Activated CD8-positive, alpha-beta T cell treated with anti-CD3 and anti-CD28 coated beads for 36 hours (primary cell): Measurements from ENCODE around the gene PGAP6. TPM values are rescaled to one million over a fixed set of nuclear protein-coding genes. Genes with fewer than 3 reads are reported as not detected.
A peak's percentile ranks its signal among the peaks of the same experiment; 100 is the strongest.

Experiments
- ATAC-seq: fragments of 200-7000 bp; cut with Tn5 transposase; one replicate; pipeline ENCODE4 v1.10.0; 2021; ENCODE audit warnings: mild to moderate bottlenecking, moderate library complexity
- CTCF ChIA-PET: fragments of 350-600 bp; sonication (Branson Sonifier 250); formaldehyde crosslinking; loops from one replicate; lab custom pipeline; 2021; ENCODE audit warnings: antibody characterized with exemption; lab: Charles Lee
- POLR2A ChIA-PET: fragments of 350-600 bp; sonication (Branson Sonifier 250); formaldehyde crosslinking; loops from one replicate; lab custom pipeline; 2021; ENCODE audit warnings: antibody characterized with exemption; lab: Charles Lee
- DNase-seq: peaks from one replicate; pipeline ENCODE4 v3.0.0-alpha.2; 2020
- H3K27ac Mint-ChIP-seq: one replicate; pipeline ENCODE4 v1.8.0; 2021; ENCODE audit warnings: mild to moderate bottlenecking, mixed read lengths
- H3K27me3 Mint-ChIP-seq: one replicate; pipeline ENCODE4 v1.8.0; 2021; ENCODE audit warnings: mixed read lengths
- H3K36me3 Mint-ChIP-seq: one replicate; pipeline ENCODE4 v1.8.0; 2021; ENCODE audit warnings: low read depth, mixed read lengths
- H3K4me1 Mint-ChIP-seq: one replicate; pipeline ENCODE4 v1.8.0; 2021; ENCODE audit warnings: low read depth, mixed read lengths
- H3K4me3 Mint-ChIP-seq: one replicate; pipeline ENCODE4 v1.8.0; 2021; ENCODE audit warnings: mild to moderate bottlenecking, moderate library complexity, mixed read lengths
- H3K9me3 Mint-ChIP-seq: one replicate; pipeline ENCODE4 v1.8.0; 2021; ENCODE audit warnings: mixed read lengths
- intact Hi-C: fragments of 100-400 bp; cut with micrococcal nuclease; formaldehyde crosslinking; loops from one replicate; pipeline ENCODE4 v1.10.0; 2022
- total RNA-seq, 2 experiments: library from RNA; stranded (reverse); gene quantifications; one replicate each; pipeline ENCODE4 v1.2.3, GENCODE V29; 2021
- TF ChIP-seq, protein P1 (sequence below): fragments of 200-600 bp; IDR thresholded peaks from one replicate; pipeline ENCODE4 v1.8.0; 2022; ENCODE audit warnings: antibody characterized with exemption, mild to moderate bottlenecking

Gene PGAP6
- total RNA-seq, 2 experiments from 2014 or later = 21.9 to 24.8 TPM

GRCh38 chr16:354291-354881 is 27.4 kb downstream of the PGAP6 start:
- no peaks in the 10 kb centered on the region for H3K27me3 Mint-ChIP-seq
- peak overlapping the region; percentile 36 for H3K27ac Mint-ChIP-seq
- TF ChIP-seq, protein P1, sequence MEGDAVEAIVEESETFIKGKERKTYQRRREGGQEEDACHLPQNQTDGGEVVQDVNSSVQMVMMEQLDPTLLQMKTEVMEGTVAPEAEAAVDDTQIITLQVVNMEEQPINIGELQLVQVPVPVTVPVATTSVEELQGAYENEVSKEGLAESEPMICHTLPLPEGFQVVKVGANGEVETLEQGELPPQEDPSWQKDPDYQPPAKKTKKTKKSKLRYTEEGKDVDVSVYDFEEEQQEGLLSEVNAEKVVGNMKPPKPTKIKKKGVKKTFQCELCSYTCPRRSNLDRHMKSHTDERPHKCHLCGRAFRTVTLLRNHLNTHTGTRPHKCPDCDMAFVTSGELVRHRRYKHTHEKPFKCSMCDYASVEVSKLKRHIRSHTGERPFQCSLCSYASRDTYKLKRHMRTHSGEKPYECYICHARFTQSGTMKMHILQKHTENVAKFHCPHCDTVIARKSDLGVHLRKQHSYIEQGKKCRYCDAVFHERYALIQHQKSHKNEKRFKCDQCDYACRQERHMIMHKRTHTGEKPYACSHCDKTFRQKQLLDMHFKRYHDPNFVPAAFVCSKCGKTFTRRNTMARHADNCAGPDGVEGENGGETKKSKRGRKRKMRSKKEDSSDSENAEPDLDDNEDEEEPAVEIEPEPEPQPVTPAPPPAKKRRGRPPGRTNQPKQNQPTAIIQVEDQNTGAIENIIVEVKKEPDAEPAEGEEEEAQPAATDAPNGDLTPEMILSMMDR = no peak
- no peaks in the 10 kb centered on the region for H3K9me3 Mint-ChIP-seq
- H3K4me1 Mint-ChIP-seq = peaks cover 36% of the 10 kb centered on the region
- intact Hi-C loops = loop anchor here (10.0 kb wide), 1 partner anchor 120 kb away; the partner anchor contains the start of gene FAM234A
- H3K4me3 Mint-ChIP-seq = peak overlapping the region; percentile 12
- DNase-seq (no peak), ATAC-seq (no peak)
- peaks cover 13% of the 10 kb centered on the region for H3K36me3 Mint-ChIP-seq
- ChIA-PET POLR2A (interaction anchor here (1.0 to 1.7 kb wide), 4 partner anchors 11 to 148 kb away, joined by 3 to 6 read pairs (median 4); no protein-coding TSS in a partner anchor), CTCF (interaction anchor here (1.1 kb wide), 1 partner anchor 100 kb away, joined by 3 read pairs; no protein-coding TSS in a partner anchor)

DNA sequence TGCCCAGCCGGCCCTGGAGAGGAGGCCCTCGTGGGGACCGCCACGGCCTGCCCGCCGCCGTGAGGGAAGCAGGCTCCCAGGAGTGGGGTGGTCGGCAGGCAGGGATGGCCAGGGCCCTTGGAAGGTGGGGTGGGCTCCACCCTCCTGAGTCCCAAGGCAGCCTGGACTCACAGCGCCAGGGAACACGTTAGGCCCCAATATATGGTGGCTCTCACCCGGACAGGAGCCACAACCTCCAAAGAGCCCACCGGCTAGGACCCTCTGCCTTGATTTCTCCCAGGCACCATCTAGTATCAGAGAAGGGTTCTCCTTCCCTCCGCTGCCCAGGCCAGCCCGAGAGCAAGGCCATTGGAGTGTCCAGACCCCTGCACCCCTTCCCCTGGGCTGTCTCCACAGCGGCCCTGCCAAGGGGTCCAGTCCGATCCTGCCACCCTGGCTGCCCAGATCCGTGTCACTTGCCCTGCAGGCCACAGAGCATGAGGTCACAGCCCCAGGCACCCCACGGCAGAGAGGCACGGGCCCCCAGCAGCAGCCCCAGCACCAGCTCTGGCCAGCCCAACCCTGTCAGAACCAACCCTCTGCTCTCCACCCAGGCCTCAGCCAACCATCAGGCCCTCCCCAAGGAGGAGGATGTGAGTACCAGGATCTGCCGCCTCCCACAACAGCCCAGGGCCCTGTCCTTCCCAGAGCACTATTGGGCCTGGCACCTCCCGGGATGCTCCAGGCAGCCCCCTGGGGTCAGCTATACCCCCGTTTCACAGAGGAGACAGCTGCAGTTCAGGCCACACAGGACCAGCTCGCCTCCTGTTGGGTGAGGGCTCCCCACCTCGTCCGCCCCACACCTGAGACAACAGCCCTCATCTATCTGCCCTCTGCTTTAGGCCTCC is 28.1 kb downstream of the PGAP6 start:
- ATAC-seq = no peak
- H3K9me3 Mint-ChIP-seq = no peaks in the 10 kb centered on the region
- CTCF ChIA-PET = interaction anchor here (0.6 to 1.4 kb wide), 4 partner anchors 17 to 161 kb away, joined by 3 to 4 read pairs (median 3); partner anchors contain the start of gene MRPL28
- peaks cover 15% of the 10 kb centered on the region for H3K36me3 Mint-ChIP-seq
- intact Hi-C loops = loop anchor here (10.0 kb wide), 1 partner anchor 119 kb away; the partner anchor contains the start of gene FAM234A
- peak overlapping the region; percentile 12 for H3K4me3 Mint-ChIP-seq
- peak overlapping the region; percentile 36 for H3K27ac Mint-ChIP-seq
- no peaks in the 10 kb centered on the region for H3K27me3 Mint-ChIP-seq
- DNase-seq = peak; percentile 26
- H3K4me1 Mint-ChIP-seq = peaks cover 40% of the 10 kb centered on the region
- POLR2A ChIA-PET = interaction anchor here (1.7 kb wide), 1 partner anchor 13 kb away, joined by 6 read pairs; no protein-coding TSS in a partner anchor
- TF ChIP-seq, protein P1 = no peak

DNA sequence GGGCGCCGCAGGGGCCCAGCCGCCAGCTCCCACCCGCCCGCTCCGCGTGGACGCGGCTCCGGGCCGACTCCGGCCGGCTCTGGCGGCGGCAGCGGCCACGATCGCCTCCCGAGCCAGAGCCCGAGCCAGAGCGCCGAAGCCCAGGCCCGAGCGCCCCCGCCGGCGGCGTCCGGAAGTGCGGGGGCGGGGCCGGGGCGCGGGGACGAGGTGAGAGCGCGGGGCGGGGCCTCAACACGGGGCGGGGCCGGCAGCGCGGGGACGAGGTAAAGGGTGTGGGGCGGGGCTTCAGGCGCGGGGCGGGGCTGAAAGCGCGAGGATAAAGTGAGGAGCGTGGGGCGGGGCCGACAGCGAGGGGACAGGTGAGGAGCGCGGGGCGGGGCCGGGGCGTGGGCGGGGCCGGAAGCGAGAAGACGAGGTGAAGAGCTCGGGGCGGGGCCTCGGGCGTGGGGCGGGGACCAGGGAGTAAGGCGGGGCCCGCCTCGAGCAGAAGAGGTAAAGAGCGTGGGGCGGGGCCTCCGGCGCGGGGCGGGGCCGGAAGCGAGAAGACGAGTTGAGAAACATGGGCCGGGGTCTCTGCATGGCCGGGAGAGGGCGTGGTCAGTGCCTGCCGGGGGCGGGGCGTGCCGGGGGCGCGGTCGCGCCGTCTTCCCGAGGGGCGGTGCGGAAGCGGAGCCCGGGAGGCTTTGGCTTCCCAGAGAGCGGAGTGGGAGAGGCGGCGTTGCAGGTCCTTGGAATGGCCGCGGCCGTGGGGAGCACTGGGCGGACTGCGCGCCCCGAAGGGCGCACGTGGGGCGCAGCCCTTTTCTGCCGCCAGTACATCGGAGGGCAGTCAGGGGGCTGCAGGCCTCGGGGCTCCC is 29.0 kb downstream of the PGAP6 start, which contains the start of gene AXIN1:
Gene AXIN1, minus strand, starts transcription at position 177 of the 857 bp plus-strand sequence. CDS start 5,698 bp downstream, outside the sequence.
- TF ChIP-seq, protein P1 = no peak
- H3K4me1 Mint-ChIP-seq = peaks cover 49% of the 10 kb centered on the region

GRCh38 chr16:351804-352520 is 29.8 kb downstream of the PGAP6 start:
- H3K4me1 Mint-ChIP-seq = peaks cover 57% of the 10 kb centered on the region

More for the DNA sequence above, 29.0 kb downstream of the PGAP6 start, which contains the start of gene AXIN1:
- CTCF ChIA-PET = interaction anchor here (0.6 to 1.4 kb wide), 3 partner anchors 18 to 160 kb away, joined by 3 to 4 read pairs (median 3); partner anchors contain the start of gene MRPL28
- POLR2A ChIA-PET = interaction anchor here (1.0 to 2.4 kb wide), 6 partner anchors 9 to 124 kb away, joined by 3 to 9 read pairs (median 5); partner anchors contain the start of genes FAM234A and LUC7L
- Mint-ChIP-seq H3K9me3 (no peaks in the 10 kb centered on the region), H3K27ac (peak within 1 kb of the TSS; percentile 84), H3K36me3 (peaks cover 18% of the 10 kb centered on the region), H3K27me3 (no peaks in the 10 kb centered on the region), H3K4me3 (peak within 1 kb of the TSS; percentile 80)
- peak; percentile 100 for DNase-seq
- intact Hi-C loops = loop anchor here (10.0 kb wide), 1 partner anchor 118 kb away; the partner anchor contains the start of gene FAM234A
- ATAC-seq = peak; percentile 92

More at GRCh38 chr16:351804-352520, 29.8 kb downstream of the PGAP6 start:
- Mint-ChIP-seq H3K36me3 (peaks cover 22% of the 10 kb centered on the region), H3K4me3 (peak overlapping the region; percentile 80), H3K9me3 (no peaks in the 10 kb centered on the region), H3K27ac (peak overlapping the region; percentile 84), H3K27me3 (no peaks in the 10 kb centered on the region)
- ATAC-seq (peak; percentile 6), DNase-seq (no peak)
- CTCF ChIA-PET = interaction anchor here (1.0 to 1.6 kb wide), 5 partner anchors 10 to 245 kb away, joined by 3 to 5 read pairs (median 4); partner anchors contain the start of genes FAM234A and MRPL28
- TF ChIP-seq, protein P1 = no peak
- intact Hi-C loops = loop anchor here (10.0 kb wide), 1 partner anchor 117 kb away; the partner anchor contains the start of gene FAM234A
- POLR2A ChIA-PET = interaction anchor here (1.0 to 2.4 kb wide), 5 partner anchors 9 to 123 kb away, joined by 3 to 9 read pairs (median 4); partner anchors contain the start of genes FAM234A and LUC7L
